Measurements from ENCODE around the gene ARHGAP15. TPM values are rescaled to one million over a fixed set of nuclear protein-coding genes. Genes with fewer than 3 reads are reported as not detected.

The ARHGAP15 gene
- total RNA-seq, 2 experiments from 2014 or later, result 72.1 to 98.4 TPM

DNA sequence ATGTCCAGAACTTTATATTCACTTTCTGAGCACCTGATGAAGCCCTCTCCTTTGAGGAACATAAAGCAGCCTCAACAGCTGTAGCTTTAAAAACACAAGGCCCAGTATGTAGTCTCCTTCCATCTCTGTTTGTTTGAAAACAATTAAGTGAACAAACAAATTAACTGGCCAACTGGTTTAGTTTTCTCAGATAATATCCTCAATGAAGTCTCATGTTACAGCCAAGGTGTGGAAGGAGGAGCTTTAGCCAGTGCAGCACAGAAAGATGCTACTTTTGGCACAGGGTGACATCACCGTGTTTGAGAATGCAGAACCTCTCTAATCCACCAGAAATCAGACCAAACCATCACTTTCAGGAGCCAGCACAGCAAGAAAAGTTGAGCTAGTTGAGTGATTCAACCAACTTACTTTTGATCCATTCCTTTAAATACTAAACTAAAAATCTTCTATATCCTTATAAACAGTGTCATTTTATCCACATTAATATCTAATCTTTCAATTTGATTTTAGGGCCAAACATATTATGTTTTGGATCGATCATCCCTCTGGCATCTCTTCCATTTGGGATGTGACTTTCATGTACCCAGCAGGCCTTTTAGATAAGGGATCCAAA, 488.7 kb downstream of the ARHGAP15 start:
- DNase-seq (ENCODE audit: low spot score), result no peak
- no peaks in the 10 kb centered on the region for H3K9me3 ChIP-seq (ENCODE audit: low read length)
- no peak overlapping the region for H3K27ac ChIP-seq (ENCODE audit: low read depth, low read length, poor library complexity, severe bottlenecking)
- intact Hi-C loops (cut with micrococcal nuclease; ENCODE audit: unreplicated experiment), result no loop called here
- H3K36me3 ChIP-seq (ENCODE audit: insufficient read depth, low read length), result no peaks in the 10 kb centered on the region
- no peaks in the 10 kb centered on the region for H4K20me1 ChIP-seq (ENCODE audit: insufficient read depth, low read length)
- H3K4me1 ChIP-seq (ENCODE audit: insufficient read depth, low read length, poor library complexity, severe bottlenecking), result no peaks in the 10 kb centered on the region
- BruUV-seq (replicated peaks), result no TSS peak
- no peaks in the 10 kb centered on the region for H3K79me2 ChIP-seq (ENCODE audit: insufficient read depth, low read depth, low read length)
- POLR2A ChIA-PET, result interaction anchor here (0.7 kb wide), 1 partner anchor 27 kb away, joined by 3 read pairs; no protein-coding TSS in a partner anchor
- TF ChIP-seq, protein P1, sequence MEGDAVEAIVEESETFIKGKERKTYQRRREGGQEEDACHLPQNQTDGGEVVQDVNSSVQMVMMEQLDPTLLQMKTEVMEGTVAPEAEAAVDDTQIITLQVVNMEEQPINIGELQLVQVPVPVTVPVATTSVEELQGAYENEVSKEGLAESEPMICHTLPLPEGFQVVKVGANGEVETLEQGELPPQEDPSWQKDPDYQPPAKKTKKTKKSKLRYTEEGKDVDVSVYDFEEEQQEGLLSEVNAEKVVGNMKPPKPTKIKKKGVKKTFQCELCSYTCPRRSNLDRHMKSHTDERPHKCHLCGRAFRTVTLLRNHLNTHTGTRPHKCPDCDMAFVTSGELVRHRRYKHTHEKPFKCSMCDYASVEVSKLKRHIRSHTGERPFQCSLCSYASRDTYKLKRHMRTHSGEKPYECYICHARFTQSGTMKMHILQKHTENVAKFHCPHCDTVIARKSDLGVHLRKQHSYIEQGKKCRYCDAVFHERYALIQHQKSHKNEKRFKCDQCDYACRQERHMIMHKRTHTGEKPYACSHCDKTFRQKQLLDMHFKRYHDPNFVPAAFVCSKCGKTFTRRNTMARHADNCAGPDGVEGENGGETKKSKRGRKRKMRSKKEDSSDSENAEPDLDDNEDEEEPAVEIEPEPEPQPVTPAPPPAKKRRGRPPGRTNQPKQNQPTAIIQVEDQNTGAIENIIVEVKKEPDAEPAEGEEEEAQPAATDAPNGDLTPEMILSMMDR (conservative IDR thresholded peaks at IDR 0.05; ENCODE audit: low read length), result no peak
- no peak for TF ChIP-seq EZH2phosphoT487 (IDR thresholded peaks at IDR 0.05; ENCODE audit: borderline replicate concordance, low read depth, low read length)
- H3K4me3 ChIP-seq (ENCODE audit: low read depth, low read length, poor library complexity, severe bottlenecking), result no peak overlapping the region
- H3K4me2 ChIP-seq (ENCODE audit: low read length), result no peak overlapping the region
- CTCF ChIA-PET (ENCODE audit: unreplicated experiment), result no interaction called here
- H3K9me2 ChIP-seq (ENCODE audit: insufficient read depth, low read length), result no peaks in the 10 kb centered on the region
- no peak overlapping the region for H2AFZ ChIP-seq (ENCODE audit: low read length)

- ChIA-PET CTCF (ENCODE audit: unreplicated experiment) (no interaction called here), POLR2A (interaction anchor here (0.8 kb wide), 1 partner anchor 41 kb away, joined by 3 read pairs; no protein-coding TSS in a partner anchor)
- DNase-seq (ENCODE audit: low spot score), result no peak
- no TSS peak for BruUV-seq (replicated peaks)
- intact Hi-C loops (cut with micrococcal nuclease; ENCODE audit: unreplicated experiment), result no loop called here
- H3K79me2 ChIP-seq (ENCODE audit: insufficient read depth, low read depth, low read length), result no peaks in the 10 kb centered on the region
- TF ChIP-seq, protein P1 (conservative IDR thresholded peaks at IDR 0.05; ENCODE audit: low read length), result no peak
- TF ChIP-seq EZH2phosphoT487 (IDR thresholded peaks at IDR 0.05; ENCODE audit: borderline replicate concordance, low read depth, low read length), result no peak
- H3K36me3 ChIP-seq (ENCODE audit: insufficient read depth, low read length), result peaks cover 19% of the 10 kb centered on the region
- H3K4me1 ChIP-seq (ENCODE audit: insufficient read depth, low read length, poor library complexity, severe bottlenecking), result no peaks in the 10 kb centered on the region
- no peak overlapping the region for H3K27ac ChIP-seq (ENCODE audit: low read depth, low read length, poor library complexity, severe bottlenecking)
- H2AFZ ChIP-seq (ENCODE audit: low read length), result no peak overlapping the region
- no peaks in the 10 kb centered on the region for H4K20me1 ChIP-seq (ENCODE audit: insufficient read depth, low read length)
- H3K4me2 ChIP-seq (ENCODE audit: low read length), result no peak overlapping the region
- no peaks in the 10 kb centered on the region for H3K9me2 ChIP-seq (ENCODE audit: insufficient read depth, low read length)
- H3K4me3 ChIP-seq (ENCODE audit: low read depth, low read length, poor library complexity, severe bottlenecking), result no peak overlapping the region
- no peaks in the 10 kb centered on the region for H3K9me3 ChIP-seq (ENCODE audit: low read length)
Measured at GRCh38 chr2:143622106-143622505, 492.9 kb downstream of the ARHGAP15 start.

DNA sequence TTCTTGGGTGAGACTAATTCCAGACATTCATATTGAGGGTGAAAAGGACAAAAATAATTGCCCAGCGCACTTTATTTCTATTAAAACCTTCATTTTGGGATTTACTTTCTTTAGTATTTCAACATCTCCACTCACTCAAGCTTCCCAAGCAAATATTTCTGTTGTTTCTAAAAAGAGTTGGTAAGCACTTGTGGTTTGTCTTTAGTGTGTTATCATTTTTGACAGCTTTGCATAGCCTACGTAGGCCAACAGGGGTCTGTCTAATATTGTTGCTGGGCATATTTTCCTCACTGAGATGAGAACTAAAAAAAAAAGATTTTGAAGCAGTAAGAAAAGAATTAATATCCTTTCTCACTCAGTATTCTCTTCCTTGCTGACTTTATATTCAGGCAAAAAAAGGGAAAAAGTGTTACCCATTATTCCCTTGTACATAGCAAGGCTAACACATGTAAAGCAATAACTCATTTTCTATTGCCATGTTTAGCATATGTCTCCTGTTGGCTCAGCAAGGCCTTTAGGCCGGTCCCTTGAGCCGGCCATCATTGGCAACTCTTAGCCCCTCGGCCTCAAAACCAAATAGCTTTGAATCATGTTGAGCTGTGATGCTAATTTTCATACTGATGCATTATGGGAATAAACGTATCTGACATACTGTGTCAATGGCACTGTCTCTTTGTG, 494.2 kb downstream of the ARHGAP15 start:
- intact Hi-C loops (cut with micrococcal nuclease; ENCODE audit: unreplicated experiment), result no loop called here
- no peaks in the 10 kb centered on the region for H4K20me1 ChIP-seq (ENCODE audit: insufficient read depth, low read length)
- no peaks in the 10 kb centered on the region for H3K4me1 ChIP-seq (ENCODE audit: insufficient read depth, low read length, poor library complexity, severe bottlenecking)
- H2AFZ ChIP-seq (ENCODE audit: low read length), result no peak overlapping the region
- no peak overlapping the region for H3K4me2 ChIP-seq (ENCODE audit: low read length)
- no peaks in the 10 kb centered on the region for H3K9me3 ChIP-seq (ENCODE audit: low read length)
- H3K36me3 ChIP-seq (ENCODE audit: insufficient read depth, low read length), result peaks cover 19% of the 10 kb centered on the region
- no peaks in the 10 kb centered on the region for H3K79me2 ChIP-seq (ENCODE audit: insufficient read depth, low read depth, low read length)
- no peak overlapping the region for H3K27ac ChIP-seq (ENCODE audit: low read depth, low read length, poor library complexity, severe bottlenecking)
- no peaks in the 10 kb centered on the region for H3K9me2 ChIP-seq (ENCODE audit: insufficient read depth, low read length)
- H3K4me3 ChIP-seq (ENCODE audit: low read depth, low read length, poor library complexity, severe bottlenecking), result no peak overlapping the region
- no peak for TF ChIP-seq EZH2phosphoT487 (IDR thresholded peaks at IDR 0.05; ENCODE audit: borderline replicate concordance, low read depth, low read length)
- TF ChIP-seq, protein P1 (conservative IDR thresholded peaks at IDR 0.05; ENCODE audit: low read length), result no peak
- CTCF ChIA-PET (ENCODE audit: unreplicated experiment), result no interaction called here
- POLR2A ChIA-PET, result interaction anchor here (0.6 to 0.7 kb wide), 2 partner anchors 24 to 48 kb away, joined by 5 to 6 read pairs; no protein-coding TSS in a partner anchor
- no TSS peak for BruUV-seq (replicated peaks)
- DNase-seq (ENCODE audit: low spot score), result no peak

All from OCI-LY7 (cell line).